K562 (cell line): ENCODE measurements around the gene ZNF385C. TPM values are rescaled to one million over a fixed set of nuclear protein-coding genes. Genes with fewer than 3 reads are reported as not detected.

Source experiments
- CLOCK ChIP-seq: fragments of 250-450 bp; sonication (Bioruptor Pico); IDR thresholded peaks from 2 replicates; pipeline ENCODE4 v1.4.0; 2020; ENCODE audit warnings: mild to moderate bottlenecking, moderate library complexity, borderline replicate concordance
- GTF2A2 ChIP-seq: IDR thresholded peaks from 2 replicates; pipeline ENCODE4 v1.6.1; 2016; ENCODE audit warnings: mild to moderate bottlenecking, missing genetic modification characterization, missing compliant biosample characterization
- HBP1 ChIP-seq: fragments of 450-650 bp; formaldehyde crosslinking; IDR thresholded peaks from 2 replicates; pipeline ENCODE4 v1.4.0; 2022; ENCODE audit warnings: missing genetic modification characterization
- HDAC8 ChIP-seq: fragments of 450-650 bp; IDR thresholded peaks from 2 replicates; pipeline ENCODE4 v1.6.1; 2016; ENCODE audit warnings: mild to moderate bottlenecking, missing genetic modification characterization, moderate library complexity, missing compliant biosample characterization
- NFIC ChIP-seq: fragments of 450-650 bp; IDR thresholded peaks from 2 replicates; pipeline ENCODE4 v1.6.1; 2017; ENCODE audit warnings: mild to moderate bottlenecking, inconsistent platforms
- NR2C2 ChIP-seq, 2 experiments: fragments of 200-800 bp in 1 of 2; sonication (Bioruptor generic) in 1 of 2; sonication (generic) in 1 of 2; formaldehyde crosslinking in 1 of 2; IDR thresholded peaks; 2 replicates each; pipeline versions ENCODE4 v1.6.1 to v1.8.0; 2016 to 2022; ENCODE audit warnings: mild to moderate bottlenecking in 1 of 2, missing compliant biosample characterization in 1 of 2, missing genetic modification characterization in 1 of 2, missing genetic modification reagents in 1 of 2
- PTRF ChIP-seq: fragments of 450-650 bp; IDR thresholded peaks from 2 replicates; pipeline ENCODE4 v1.6.1; 2016; ENCODE audit warnings: mild to moderate bottlenecking, missing genetic modification characterization, missing compliant biosample characterization
- RBM15 ChIP-seq: fragments of 200-400 bp; formaldehyde crosslinking; IDR thresholded peaks from 2 replicates; pipeline ENCODE4 v1.6.1; 2018; ENCODE audit warnings: mild to moderate bottlenecking, low read length, moderate library complexity; ENCODE audit not compliant: insufficient read depth
- STAT5A ChIP-seq: IDR thresholded peaks from 2 replicates; pipeline ENCODE4 v1.6.1; 2012; ENCODE audit warnings: low read length, inconsistent platforms, borderline replicate concordance
- ZNF174 ChIP-seq: fragments of 250-450 bp; sonication (Bioruptor Pico); IDR thresholded peaks from 2 replicates; pipeline ENCODE4 v1.4.0; 2020; ENCODE audit warnings: mild to moderate bottlenecking
- ZNF318 ChIP-seq, 2 experiments: fragments of 450-650 bp; IDR thresholded peaks; 2 replicates each; pipeline ENCODE4 v1.6.1; 2016; ENCODE audit warnings: mild to moderate bottlenecking in 2 of 2, borderline replicate concordance in 1 of 2, low read depth in 1 of 2, moderate library complexity in 1 of 2
- ZNF830 ChIP-seq: fragments of 250-450 bp; sonication (Bioruptor Pico); IDR thresholded peaks from 2 replicates; pipeline ENCODE4 v1.5.0; 2021; ENCODE audit warnings: mild to moderate bottlenecking
- polyA plus RNA-seq, 8 experiments: library from polyadenylated mRNA; depleted of rRNA in 4 of 8; stranded (reverse) in 5 of 8; unstranded in 3 of 8; fragments of >200 nt; fragmentation: Nextera tagmentation in 2 of 8; fragmentation: Illumina TruSeq in 1 of 8; extraction: Ambion mirVana in 2 of 8; extraction: Trizol in 1 of 8; gene quantifications; 2 replicates each; pipeline versions ENCODE4 v1.2.1 to v1.2.3, GENCODE V29; 2011 to 2014; ENCODE audit warnings: inconsistent platforms in 1 of 8, missing spikeins in 1 of 8
- total RNA-seq, 7 experiments: library from RNA; depleted of rRNA in 6 of 7; stranded (reverse); fragments of >200 nt in 6 of 7; fragmentation: Illumina TruSeq in 2 of 7; extraction: Trizol in 2 of 7; gene quantifications; 2 replicates each; pipeline versions ENCODE4 v1.2.1 to v1.2.3, GENCODE V29; 2011 to 2021; ENCODE audit warnings: low replicate concordance in 1 of 7

ZNF385C gene
- total and polyA plus RNA-seq, 9 of the 15 experiments (the other 6 are each of a cell fraction or from before 2014, with no cell fraction given), result 0.03 to 0.35 (median 0.18) TPM; not detected in 1

GRCh38 chr17:42135664-42136653 is 37.7 kb upstream of the ZNF385C start (continued):
- no peak for TF ChIP-seq HBP1
- TF ChIP-seq ZNF318 (IDR thresholded peaks at IDR 0.05; ENCODE audit: borderline replicate concordance in 1 of 2, low read depth in 1 of 2), result peak in 1 of 2 experiments; percentile 63; a peak in 1 of 4 replicates
- no peak for TF ChIP-seq ZNF174 (CRISPR knock-in tag)
- TF ChIP-seq CLOCK (CRISPR knock-in tag), result no peak
- TF ChIP-seq STAT5A, result no peak
- TF ChIP-seq GTF2A2, result no peak
- TF ChIP-seq NFIC, result no peak
- no peak for TF ChIP-seq ZNF830 (CRISPR knock-in tag)
- TF ChIP-seq PTRF (tag), result no peak
- TF ChIP-seq RBM15, result no peak
- no peak for TF ChIP-seq NR2C2 (CRISPR knock-in tag; IDR thresholded peaks at IDR 0.05)
- peak; percentile 58 for TF ChIP-seq NR2C2 (tag; IDR thresholded peaks at IDR 0.05)
- TF ChIP-seq HDAC8 (tag), result no peak
